Keratinocyte (primary cell): Measurements from ENCODE around the gene CLPX.

Experiments
- CTCF ChIP-seq, 3 experiments: IDR thresholded peaks in 1 of 3; conservative IDR thresholded peaks in 1 of 3; optimal IDR thresholded peaks in 1 of 3; 2 replicates in 2 of 3; 3 replicates in 1 of 3; pipeline versions ENCODE3 to v1.5.1; 2011; ENCODE audit warnings: low read length in 3 of 3, mild to moderate bottlenecking in 3 of 3, moderate library complexity in 2 of 3, control low read depth in 1 of 3, inconsistent platforms in 1 of 3; ENCODE audit not compliant: insufficient read depth in 2 of 3; ENCODE audit errors: extremely low read depth in 1 of 3
- EZH2 ChIP-seq: IDR thresholded peaks from one replicate; pipeline ENCODE4 v1.6.1; 2012; ENCODE audit warnings: inconsistent platforms, mild to moderate bottlenecking, low read length, moderate library complexity

GRCh38 chr15:65217526-65218482 is 32.7 kb upstream of the CLPX start:
- TF ChIP-seq CTCF (optimal IDR thresholded peaks at IDR 0.05 in 1 of 3, IDR thresholded peaks at IDR 0.05 in 1 of 3, conservative IDR thresholded peaks at IDR 0.05 in 1 of 3; ENCODE audit: extremely low read depth in 1 of 3, insufficient read depth in 2 of 3, low read length in 3 of 3) (no peak), EZH2 (no peak)
